ENCODE results near the gene POU2AF2.

Gene POU2AF2

GRCh38 chr11:111334532-111335502, 89.3 kb downstream of the POU2AF2 start:
- no peak for DNase-seq

GRCh38 chr11:111335549-111335948, 90.0 kb downstream of the POU2AF2 start:
- DNase-seq = no peak

All from activated CD8-positive, alpha-beta memory T cell treated with anti-CD3 and anti-CD28 coated beads, Interleukin-2, amount 50 U/mL, for 48 hours (primary cell).